Renal cortical epithelial cell (primary cell): ENCODE data around the gene TMEM214. TPM values are rescaled to one million over a fixed set of nuclear protein-coding genes. Genes with fewer than 3 reads are reported as not detected.

Experiments
- DNase-seq: peaks from one replicate; pipeline ENCODE4 v3.0.0-alpha.2; 2011; ENCODE audit warnings: low read depth
- total RNA-seq: library from RNA; depleted of rRNA; stranded (reverse); fragments of >200 nt; gene quantifications from 2 replicates; pipeline ENCODE4 v1.2.3, GENCODE V29; 2014

The TMEM214 gene
- total RNA-seq, 1 donor from 2014 or later = 29.3 TPM

- DNase-seq = no peak
Observed at GRCh38 chr2:27009716-27010115, 23.0 kb upstream of the TMEM214 start.

GRCh38 chr2:27010139-27010538 lies 22.6 kb upstream of the TMEM214 start:
- DNase-seq = no peak

GRCh38 chr2:27013738-27014137 lies 19.0 kb upstream of the TMEM214 start:
- no peak for DNase-seq

- no peak for DNase-seq
Observed at GRCh38 chr2:27014771-27015433, 17.9 kb upstream of the TMEM214 start.

- peak; percentile 59 for DNase-seq
Observed at GRCh38 chr2:27016801-27017325, 15.9 kb upstream of the TMEM214 start.

GRCh38 chr2:27018142-27018541 lies 14.6 kb upstream of the TMEM214 start:
- DNase-seq = no peak

GRCh38 chr2:27019459-27019858 lies 13.3 kb upstream of the TMEM214 start:
- no peak for DNase-seq

GRCh38 chr2:27019931-27020855 lies 12.6 kb upstream of the TMEM214 start:
- DNase-seq = no peak

- DNase-seq = peak; percentile 70
Observed at GRCh38 chr2:27021253-27022049, 11.3 kb upstream of the TMEM214 start.

- DNase-seq = no peak
Observed at GRCh38 chr2:27023740-27024139, 9.0 kb upstream of the TMEM214 start.

- no peak for DNase-seq
Observed at GRCh38 chr2:27024188-27024587, 8.6 kb upstream of the TMEM214 start.

GRCh38 chr2:27024812-27025211 lies 8.0 kb upstream of the TMEM214 start:
- no peak for DNase-seq

- no peak for DNase-seq
Observed at GRCh38 chr2:27025281-27025800, 7.4 kb upstream of the TMEM214 start.

- DNase-seq = no peak
Observed at GRCh38 chr2:27025861-27026851, 6.6 kb upstream of the TMEM214 start.

GRCh38 chr2:27027211-27027651 lies 5.5 kb upstream of the TMEM214 start:
- no peak for DNase-seq

- peak; percentile 45 for DNase-seq
Observed at GRCh38 chr2:27029051-27029450, 3.7 kb upstream of the TMEM214 start.

- no peak for DNase-seq
Observed at GRCh38 chr2:27033253-27033852, 588 bp downstream of the TMEM214 start.

- no peak for DNase-seq
Observed at GRCh38 chr2:27038012-27038411, 5.2 kb downstream of the TMEM214 start.

- DNase-seq = no peak
Observed at GRCh38 chr2:27038631-27039339, 6.0 kb downstream of the TMEM214 start.
